RWPE1 (cell line): ENCODE results near the gene CDK8.

Experiments used
- CTCF ChIA-PET: fragments of 350-600 bp; sonication (Branson Sonifier 250); formaldehyde crosslinking; extraction: SDS; loops from one replicate; lab custom pipeline; 2021; lab: Yijun Ruan, JAX
- POLR2A ChIA-PET: fragments of 400-600 bp; formaldehyde crosslinking; extraction: SDS; loops from one replicate; lab custom pipeline; 2020; ENCODE audit warnings: antibody characterized with exemption; ENCODE audit not compliant: low non-redundant PET; lab: Yijun Ruan, JAX
- DNase-seq: peaks from one replicate; pipeline ENCODE4 v3.0.0; 2012; ENCODE audit warnings: low spot score
- H3K27ac ChIP-seq: fragments of 450-650 bp; 2 replicates; pipeline ENCODE4 v1.5.1; 2017
- TF ChIP-seq, protein P1 (sequence below): fragments of 450-650 bp; conservative IDR thresholded peaks from 2 replicates; pipeline ENCODE4 v1.5.1; 2017; ENCODE audit warnings: low read depth, mild to moderate bottlenecking

Gene CDK8

DNA sequence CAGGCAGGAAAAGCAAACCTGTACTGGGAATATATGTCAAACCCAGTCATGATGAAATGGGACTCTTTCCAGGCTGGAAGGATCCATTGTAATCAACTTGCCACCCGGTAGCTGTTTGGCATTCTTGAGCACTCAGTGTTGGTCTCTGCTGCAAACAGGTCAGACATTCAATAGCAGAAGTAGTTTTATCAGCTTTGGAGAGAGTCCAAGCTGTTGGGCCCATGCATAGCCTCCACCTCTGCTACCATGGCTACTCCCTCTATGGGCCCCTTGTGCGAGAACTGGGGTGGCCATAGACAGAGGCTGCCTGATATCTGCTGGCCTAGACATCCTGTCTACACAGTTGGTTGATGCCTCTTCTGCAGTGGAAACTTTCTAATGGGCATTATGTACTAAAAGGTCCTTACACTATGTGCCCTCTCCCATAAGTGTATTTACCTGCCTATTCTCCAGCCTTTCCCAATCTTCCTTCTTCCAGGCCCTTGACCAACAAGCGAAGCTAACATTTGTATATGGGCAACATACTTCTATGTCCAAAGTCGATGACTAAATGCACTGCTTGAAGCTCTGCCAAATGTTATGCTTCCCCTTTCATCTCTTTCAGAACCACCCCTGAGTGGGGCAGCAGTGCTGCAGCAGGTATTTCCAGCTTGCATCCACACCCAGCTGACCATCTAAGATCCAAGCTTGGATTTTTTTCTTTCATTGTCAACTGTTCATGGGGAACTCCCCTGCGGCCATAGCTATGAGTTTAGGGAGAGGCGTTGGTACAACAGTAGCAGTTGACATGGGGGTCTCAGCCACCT, 26.6 kb upstream of the CDK8 start:
- CTCF ChIA-PET, result no interaction called here
- POLR2A ChIA-PET, result no interaction called here
- H3K27ac ChIP-seq, result no peak overlapping the region
- TF ChIP-seq, protein P1, sequence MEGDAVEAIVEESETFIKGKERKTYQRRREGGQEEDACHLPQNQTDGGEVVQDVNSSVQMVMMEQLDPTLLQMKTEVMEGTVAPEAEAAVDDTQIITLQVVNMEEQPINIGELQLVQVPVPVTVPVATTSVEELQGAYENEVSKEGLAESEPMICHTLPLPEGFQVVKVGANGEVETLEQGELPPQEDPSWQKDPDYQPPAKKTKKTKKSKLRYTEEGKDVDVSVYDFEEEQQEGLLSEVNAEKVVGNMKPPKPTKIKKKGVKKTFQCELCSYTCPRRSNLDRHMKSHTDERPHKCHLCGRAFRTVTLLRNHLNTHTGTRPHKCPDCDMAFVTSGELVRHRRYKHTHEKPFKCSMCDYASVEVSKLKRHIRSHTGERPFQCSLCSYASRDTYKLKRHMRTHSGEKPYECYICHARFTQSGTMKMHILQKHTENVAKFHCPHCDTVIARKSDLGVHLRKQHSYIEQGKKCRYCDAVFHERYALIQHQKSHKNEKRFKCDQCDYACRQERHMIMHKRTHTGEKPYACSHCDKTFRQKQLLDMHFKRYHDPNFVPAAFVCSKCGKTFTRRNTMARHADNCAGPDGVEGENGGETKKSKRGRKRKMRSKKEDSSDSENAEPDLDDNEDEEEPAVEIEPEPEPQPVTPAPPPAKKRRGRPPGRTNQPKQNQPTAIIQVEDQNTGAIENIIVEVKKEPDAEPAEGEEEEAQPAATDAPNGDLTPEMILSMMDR, result no peak
- no peak for DNase-seq

DNA sequence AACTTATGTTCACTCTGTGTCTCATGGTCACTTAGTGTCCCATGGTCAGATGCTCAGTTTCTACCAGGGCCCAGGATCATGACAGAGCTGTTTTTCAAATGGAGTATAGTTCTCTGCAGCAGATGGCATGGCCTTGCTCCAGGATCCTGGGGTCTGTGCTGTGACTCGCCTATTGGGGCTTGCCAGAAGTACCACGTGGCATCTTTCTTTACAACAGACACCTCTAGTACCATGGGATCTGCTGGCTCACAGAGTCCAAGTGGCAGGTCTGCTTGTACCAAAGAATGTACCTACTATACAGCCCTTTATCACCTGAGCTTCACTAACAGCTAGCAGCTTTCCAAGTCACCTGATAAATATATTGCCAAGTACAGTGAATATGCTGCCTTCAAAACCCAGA, 25.8 kb upstream of the CDK8 start:
- ChIA-PET CTCF (no interaction called here), POLR2A (no interaction called here)

DNA sequence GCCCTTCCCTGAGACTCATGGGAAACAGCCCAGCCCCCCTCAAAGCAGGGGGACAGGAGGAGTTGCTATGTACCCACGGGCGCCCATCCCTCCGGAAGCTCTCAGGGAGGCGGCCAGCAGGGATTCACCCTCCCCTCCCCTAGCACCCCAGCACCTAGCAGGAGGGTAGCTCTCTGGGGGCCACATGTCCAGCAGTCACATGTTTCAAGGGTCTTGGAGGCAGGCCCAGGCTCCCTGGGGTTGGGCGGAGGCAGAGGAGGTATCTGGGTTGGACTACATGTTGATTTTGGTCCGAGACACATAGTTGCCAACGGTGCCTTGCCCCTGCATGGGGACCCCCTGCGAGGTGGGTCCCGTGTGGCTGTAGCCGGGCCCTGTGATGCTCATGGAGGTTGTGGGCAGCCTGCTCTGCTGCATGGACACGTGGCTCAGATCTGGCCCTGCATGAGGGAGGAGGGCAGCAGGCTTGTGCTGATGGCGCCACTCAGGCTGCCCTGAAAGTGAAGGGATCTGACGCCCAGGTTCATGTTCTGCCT, 24.8 kb upstream of the CDK8 start:
- CTCF ChIA-PET, result interaction anchor here (0.6 kb wide), 1 partner anchor 761 kb away, joined by 3 read pairs; no protein-coding TSS in a partner anchor
- TF ChIP-seq, protein P1, result no peak
- no peak for DNase-seq
- POLR2A ChIA-PET, result no interaction called here
- H3K27ac ChIP-seq, result no peak overlapping the region

More for the DNA sequence above, 25.8 kb upstream of the CDK8 start:
- DNase-seq, result no peak
- H3K27ac ChIP-seq, result no peak overlapping the region
- TF ChIP-seq, protein P1, result no peak

DNA sequence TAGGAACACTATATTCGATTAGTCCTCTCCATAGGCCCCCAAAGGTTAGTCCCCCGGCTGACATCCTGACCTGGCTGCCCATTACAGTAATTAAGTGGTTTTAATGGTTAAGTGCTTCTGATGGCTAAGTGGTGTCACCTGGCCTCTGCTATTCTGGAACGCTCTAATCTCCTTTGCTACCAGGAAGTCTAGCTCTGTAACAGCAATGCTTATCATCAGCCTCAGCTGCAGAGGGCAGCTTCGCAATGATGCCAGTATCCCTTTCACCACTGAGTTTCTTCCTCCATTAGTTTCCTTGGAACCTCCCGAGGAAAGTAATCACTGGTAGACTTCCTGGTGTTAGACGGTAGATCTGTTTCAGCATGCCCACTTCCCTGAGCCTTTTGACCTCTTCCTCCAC, 23.2 kb upstream of the CDK8 start:
- TF ChIP-seq, protein P1, result no peak
- ChIA-PET POLR2A (no interaction called here), CTCF (no interaction called here)
- DNase-seq, result no peak
- H3K27ac ChIP-seq, result no peak overlapping the region

DNA sequence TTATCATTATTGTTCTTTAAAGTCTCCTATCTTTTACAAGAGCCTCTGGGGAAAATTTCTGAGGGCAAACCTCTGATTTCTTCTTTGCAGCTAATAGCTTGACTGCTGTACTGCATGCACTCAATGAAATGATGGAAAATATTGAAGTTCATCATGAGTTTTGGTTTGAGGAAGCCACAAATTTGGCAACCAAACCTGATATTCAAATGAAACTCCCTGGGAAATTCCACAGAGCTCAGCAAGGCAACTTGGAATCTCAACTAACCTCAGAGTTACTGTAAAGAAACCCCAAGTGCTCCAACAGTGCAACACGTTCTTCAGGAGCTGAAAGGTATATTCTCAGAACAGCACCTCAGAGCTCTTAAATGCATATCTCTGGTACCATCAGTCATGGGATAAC, 17.6 kb upstream of the CDK8 start:
- H3K27ac ChIP-seq, result no peak overlapping the region
- ChIA-PET CTCF (no interaction called here), POLR2A (no interaction called here)
- DNase-seq, result no peak
- TF ChIP-seq, protein P1, result no peak

DNA sequence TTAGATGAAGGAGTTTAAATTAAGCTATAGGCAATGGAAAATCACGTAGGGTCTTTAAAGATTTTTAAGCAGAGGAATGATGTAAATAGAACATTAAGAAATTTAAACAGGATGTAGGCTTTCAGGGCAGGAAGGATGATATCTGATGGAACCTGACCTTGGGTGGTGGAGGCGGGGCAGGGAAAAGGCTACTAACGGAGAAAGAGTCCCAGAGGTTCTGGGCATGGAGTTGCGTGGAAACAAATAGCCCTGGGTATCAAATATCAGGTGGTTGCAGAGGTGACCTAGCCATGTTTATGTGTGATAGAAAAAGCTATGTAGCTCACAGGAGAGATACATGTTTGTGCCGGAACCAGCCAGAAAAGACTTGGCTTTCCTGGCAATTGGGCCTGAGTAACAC, 7.8 kb upstream of the CDK8 start:
- ChIA-PET CTCF (no interaction called here), POLR2A (interaction anchor here (0.6 kb wide), 1 partner anchor 93 kb away, joined by 3 read pairs; no protein-coding TSS in a partner anchor)
- TF ChIP-seq, protein P1, result no peak
- no peak overlapping the region for H3K27ac ChIP-seq
- no peak for DNase-seq
